PC-3 (cell line): ENCODE measurements around the gene RBM47. TPM values are rescaled to one million over a fixed set of nuclear protein-coding genes. Genes with fewer than 3 reads are reported as not detected.

Source experiments
- ATAC-seq: fragments of 200-7000 bp; cut with Tn5 transposase; 2 replicates; pipeline ENCODE4 v1.9.1; 2020; ENCODE audit warnings: mild to moderate bottlenecking, moderate library complexity
- BruUV-seq: library from RNA; stranded (reverse); fragments of 400-500 nt; replicated peaks from 2 replicates; lab custom pipeline; 2021; lab: Mats Ljungman, UMichigan
- CTCF ChIA-PET: fragments of 300-600 bp; sonication (Branson Sonifier 250); formaldehyde crosslinking; loops from one replicate; lab custom pipeline; 2022; ENCODE audit warnings: antibody characterized with exemption; lab: Charles Lee
- POLR2A ChIA-PET: fragments of 300-600 bp; sonication (Branson Sonifier 250); formaldehyde crosslinking; loops from one replicate; lab custom pipeline; 2022; ENCODE audit warnings: antibody characterized with exemption; ENCODE audit not compliant: unreplicated experiment; lab: Charles Lee
- DNase-seq: peaks from one replicate; pipeline ENCODE4 v3.0.0-alpha.2; 2015
- H2AFZ ChIP-seq: fragments of 300-600 bp; sonication (generic); 2 replicates; pipeline ENCODE4 v1.6.0; 2016; ENCODE audit warnings: antibody characterized with exemption, low read length
- H3F3A ChIP-seq: fragments of 300-600 bp; sonication (generic); one replicate; pipeline ENCODE4 v1.6.0; 2017; ENCODE audit warnings: antibody characterized with exemption, low read length, control low read depth, mild to moderate bottlenecking; ENCODE audit not compliant: unreplicated experiment
- H3K27ac ChIP-seq: fragments of 300-600 bp; sonication (generic); 2 replicates; pipeline ENCODE4 v1.5.1; 2016; ENCODE audit warnings: mild to moderate bottlenecking, low read length
- H3K27me3 ChIP-seq: fragments of 300-600 bp; sonication (generic); 2 replicates; pipeline ENCODE4 v1.6.1; 2016; ENCODE audit warnings: low read length, mixed read lengths
- H3K36me3 ChIP-seq: fragments of 300-600 bp; sonication (generic); 2 replicates; pipeline ENCODE4 v1.6.1; 2016; ENCODE audit warnings: low read depth, mixed run types, low read length, mixed read lengths
- H3K4me1 ChIP-seq: fragments of 300-600 bp; sonication (generic); 2 replicates; pipeline ENCODE4 v1.5.1; 2016; ENCODE audit warnings: low read length; ENCODE audit not compliant: insufficient read depth
- H3K4me2 ChIP-seq: fragments of 300-600 bp; sonication (generic); 2 replicates; pipeline ENCODE4 v1.6.0; 2016; ENCODE audit warnings: low read length
- H3K4me3 ChIP-seq: fragments of 300-600 bp; sonication (generic); 2 replicates; pipeline ENCODE4 v1.5.1; 2016; ENCODE audit warnings: mild to moderate bottlenecking, low read length, mixed read lengths
- H3K79me2 ChIP-seq: fragments of 300-600 bp; sonication (generic); 2 replicates; pipeline ENCODE4 v1.6.1; 2017; ENCODE audit warnings: low read length, mixed read lengths
- H3K9ac ChIP-seq: fragments of 300-600 bp; sonication (generic); 2 replicates; pipeline ENCODE4 v1.6.0; 2016; ENCODE audit warnings: mild to moderate bottlenecking, low read length
- H3K9me2 ChIP-seq: fragments of 300-600 bp; sonication (generic); replicated peaks from 2 replicates; pipeline ENCODE4 v1.6.1; 2016; ENCODE audit warnings: mixed run types, low read length, mixed read lengths
- H3K9me3 ChIP-seq: fragments of 300-600 bp; sonication (generic); 2 replicates; pipeline ENCODE4 v1.6.1; 2016; ENCODE audit warnings: low read length, mixed read lengths
- H4K20me1 ChIP-seq: fragments of 300-600 bp; sonication (generic); 2 replicates; pipeline ENCODE4 v1.6.1; 2016; ENCODE audit warnings: low read length, mixed read lengths
- EZH2 ChIP-seq: fragments of 300-600 bp; sonication (generic); IDR thresholded peaks from one replicate; pipeline ENCODE4 v1.6.1; 2017; ENCODE audit warnings: antibody characterized with exemption, mild to moderate bottlenecking, low read length; ENCODE audit not compliant: unreplicated experiment
- EZH2phosphoT487 ChIP-seq: fragments of 300-600 bp; sonication (generic); IDR thresholded peaks from 2 replicates; pipeline ENCODE4 v1.6.1; 2018; ENCODE audit warnings: mild to moderate bottlenecking, antibody characterized with exemption, low read length, borderline replicate concordance
- intact Hi-C: fragments of 100-400 bp; cut with micrococcal nuclease; formaldehyde crosslinking; loops from 2 replicates; pipeline ENCODE4 v1.9.0; 2023
- total RNA-seq: library from RNA; depleted of rRNA; stranded (reverse); fragments of >200 nt; gene quantifications from 2 replicates; pipeline ENCODE4 v1.2.3, GENCODE V29; 2014
- TF ChIP-seq, protein P1 (sequence below): fragments of 300-600 bp; sonication (generic); conservative IDR thresholded peaks from 2 replicates; pipeline ENCODE4 v1.5.1; 2017; ENCODE audit warnings: antibody characterized with exemption, low read depth, mild to moderate bottlenecking, low read length

Gene RBM47
- total RNA-seq, 1 experiment from 2014 or later: 34.7 TPM

GRCh38 chr4:40493160-40493559 lies 136.5 kb downstream of the RBM47 start:
- H2AFZ ChIP-seq: no peak overlapping the region
- H3K27me3 ChIP-seq: no peaks in the 10 kb centered on the region
- H3K27ac ChIP-seq: no peak overlapping the region
- no peak for TF ChIP-seq EZH2phosphoT487
- TF ChIP-seq, protein P1, sequence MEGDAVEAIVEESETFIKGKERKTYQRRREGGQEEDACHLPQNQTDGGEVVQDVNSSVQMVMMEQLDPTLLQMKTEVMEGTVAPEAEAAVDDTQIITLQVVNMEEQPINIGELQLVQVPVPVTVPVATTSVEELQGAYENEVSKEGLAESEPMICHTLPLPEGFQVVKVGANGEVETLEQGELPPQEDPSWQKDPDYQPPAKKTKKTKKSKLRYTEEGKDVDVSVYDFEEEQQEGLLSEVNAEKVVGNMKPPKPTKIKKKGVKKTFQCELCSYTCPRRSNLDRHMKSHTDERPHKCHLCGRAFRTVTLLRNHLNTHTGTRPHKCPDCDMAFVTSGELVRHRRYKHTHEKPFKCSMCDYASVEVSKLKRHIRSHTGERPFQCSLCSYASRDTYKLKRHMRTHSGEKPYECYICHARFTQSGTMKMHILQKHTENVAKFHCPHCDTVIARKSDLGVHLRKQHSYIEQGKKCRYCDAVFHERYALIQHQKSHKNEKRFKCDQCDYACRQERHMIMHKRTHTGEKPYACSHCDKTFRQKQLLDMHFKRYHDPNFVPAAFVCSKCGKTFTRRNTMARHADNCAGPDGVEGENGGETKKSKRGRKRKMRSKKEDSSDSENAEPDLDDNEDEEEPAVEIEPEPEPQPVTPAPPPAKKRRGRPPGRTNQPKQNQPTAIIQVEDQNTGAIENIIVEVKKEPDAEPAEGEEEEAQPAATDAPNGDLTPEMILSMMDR: no peak
- TF ChIP-seq EZH2: no peak
- no peak overlapping the region for H3K9ac ChIP-seq
- BruUV-seq: no TSS peak
- POLR2A ChIA-PET: no interaction called here
- H3K4me3 ChIP-seq: no peak overlapping the region
- H3K4me1 ChIP-seq: peaks cover 8% of the 10 kb centered on the region
- H3K9me2 ChIP-seq: no peaks in the 10 kb centered on the region
- peaks cover 25% of the 10 kb centered on the region for H3K79me2 ChIP-seq
- CTCF ChIA-PET: no interaction called here
- intact Hi-C loops: loop anchor here (5.0 kb wide), 1 partner anchor 36 kb away; no protein-coding TSS in a partner anchor
- no peaks in the 10 kb centered on the region for H4K20me1 ChIP-seq
- ATAC-seq (no peak), DNase-seq (no peak)
- no peaks in the 10 kb centered on the region for H3F3A ChIP-seq
- no peaks in the 10 kb centered on the region for H3K9me3 ChIP-seq
- H3K4me2 ChIP-seq: no peak overlapping the region
- no peaks in the 10 kb centered on the region for H3K36me3 ChIP-seq

DNA sequence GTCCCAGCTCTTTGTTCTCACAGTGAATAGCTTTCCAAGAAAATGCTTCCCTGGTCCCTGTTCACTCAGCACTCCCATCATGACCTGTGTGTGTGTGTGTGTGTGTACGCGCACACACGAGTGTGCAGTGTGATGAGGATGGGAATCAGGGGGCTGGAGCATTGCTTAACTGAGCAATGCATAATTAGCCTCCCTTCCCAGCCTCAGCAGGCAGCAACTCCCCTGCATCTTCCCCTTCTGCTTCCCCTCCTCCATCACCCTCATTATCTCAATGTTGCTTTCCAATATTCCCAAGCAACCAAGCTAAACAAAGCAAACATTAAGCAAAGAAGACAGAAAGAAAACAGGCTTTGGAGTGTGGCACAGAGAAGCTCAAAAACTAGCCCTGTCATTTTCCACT lies 137.0 kb downstream of the RBM47 start:
- intact Hi-C loops: loop anchor here (5.0 kb wide), 1 partner anchor 35 kb away; no protein-coding TSS in a partner anchor
- Histone ChIP-seq H3K9ac (no peak overlapping the region), H3K79me2 (peaks cover 25% of the 10 kb centered on the region), H3F3A (no peaks in the 10 kb centered on the region), H3K4me2 (no peak overlapping the region), H3K9me3 (no peaks in the 10 kb centered on the region), H3K9me2 (no peaks in the 10 kb centered on the region), H3K4me1 (peaks cover 8% of the 10 kb centered on the region), H3K27me3 (no peaks in the 10 kb centered on the region), H3K4me3 (no peak overlapping the region), H2AFZ (no peak overlapping the region), H3K27ac (no peak overlapping the region), H3K36me3 (no peaks in the 10 kb centered on the region), H4K20me1 (no peaks in the 10 kb centered on the region)
- no peak for DNase-seq
- ATAC-seq: no peak
- BruUV-seq: no TSS peak
- TF ChIP-seq, protein P1: no peak
- TF ChIP-seq EZH2phosphoT487 (no peak), EZH2 (no peak)
- ChIA-PET CTCF (no interaction called here), POLR2A (no interaction called here)

DNA sequence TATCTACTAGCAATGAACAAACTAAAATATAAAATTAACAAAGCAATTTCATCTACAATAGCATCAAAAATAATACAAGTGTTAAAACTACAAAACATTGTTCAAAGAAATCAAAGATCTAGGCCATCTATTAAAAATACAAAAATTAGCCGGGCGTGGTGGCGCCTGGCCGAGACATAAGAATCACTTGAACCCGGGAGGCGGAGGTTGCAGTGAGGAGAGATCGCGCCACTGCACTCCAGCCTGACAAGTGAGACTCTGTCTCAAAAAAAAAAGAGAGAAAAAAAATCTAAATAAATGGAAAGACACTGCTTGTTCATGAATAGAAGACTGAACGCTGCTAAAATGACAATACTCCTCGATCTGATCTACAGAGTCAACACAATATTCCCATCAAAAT lies 139.2 kb downstream of the RBM47 start:
- no peak overlapping the region for H3K27ac ChIP-seq
- ATAC-seq (no peak), DNase-seq (no peak)
- TF ChIP-seq EZH2 (no peak), EZH2phosphoT487 (no peak)
- TF ChIP-seq, protein P1: no peak
- no peaks in the 10 kb centered on the region for H4K20me1 ChIP-seq
- H3K9me3 ChIP-seq: no peaks in the 10 kb centered on the region
- no TSS peak for BruUV-seq
- no peaks in the 10 kb centered on the region for H3K27me3 ChIP-seq
- CTCF ChIA-PET: interaction anchor here (0.6 kb wide), 1 partner anchor 166 kb away, joined by 3 read pairs; no protein-coding TSS in a partner anchor
- H3K36me3 ChIP-seq: no peaks in the 10 kb centered on the region
- no peaks in the 10 kb centered on the region for H3K9me2 ChIP-seq
- POLR2A ChIA-PET: no interaction called here
- H3K4me3 ChIP-seq: no peak overlapping the region
- no peak overlapping the region for H3K9ac ChIP-seq
- intact Hi-C loops: loop anchor here (5.0 kb wide), 1 partner anchor 33 kb away; no protein-coding TSS in a partner anchor
- H3F3A ChIP-seq: no peaks in the 10 kb centered on the region
- H2AFZ ChIP-seq: no peak overlapping the region
- H3K4me1 ChIP-seq: peaks cover 18% of the 10 kb centered on the region
- peaks cover 25% of the 10 kb centered on the region for H3K79me2 ChIP-seq
- no peak overlapping the region for H3K4me2 ChIP-seq
